Naive thymus-derived CD4-positive, alpha-beta T cell (primary cell): ENCODE results near the gene FADS6. TPM values are rescaled to one million over a fixed set of nuclear protein-coding genes. Genes with fewer than 3 reads are reported as not detected.

Source experiments
- ATAC-seq: fragments of 150-1000 bp; cut with Tn5 transposase; 2 replicates; pipeline ENCODE4 v1.10.0; 2021; ENCODE audit warnings: mild to moderate bottlenecking, moderate library complexity
- CTCF ChIA-PET: fragments of 350-600 bp; sonication (Branson Sonifier 250); formaldehyde crosslinking; loops from one replicate; lab custom pipeline; 2021; ENCODE audit warnings: antibody characterized with exemption; lab: Charles Lee
- POLR2A ChIA-PET: fragments of 350-600 bp; sonication (Branson Sonifier 250); formaldehyde crosslinking; loops from one replicate; lab custom pipeline; 2021; ENCODE audit warnings: antibody characterized with exemption, inconsistent platforms; lab: Charles Lee
- DNase-seq, 9 donors: peaks; one replicate each; pipeline versions ENCODE4 v3.0.0 to v3.0.0-alpha.2; 2020 to 2022; ENCODE audit warnings: mixed read lengths in 1 of 9
- H3K27ac ChIP-seq: one replicate; pipeline ENCODE4 v1.7.0; 2013; ENCODE audit warnings: mild to moderate bottlenecking, low read depth, low read length, moderate library complexity
- H3K27me3 ChIP-seq, 2 donors: one replicate each; pipeline ENCODE4 v1.7.0; 2013; ENCODE audit warnings: low read length in 2 of 2, mild to moderate bottlenecking in 2 of 2, moderate library complexity in 2 of 2; ENCODE audit not compliant: control insufficient read depth in 2 of 2, insufficient read depth in 2 of 2
- H3K36me3 ChIP-seq, 3 experiments: 1 replicate in 2 of 3; 2 replicates in 1 of 3; pipeline ENCODE4 v1.7.0; 2013; ENCODE audit warnings: low read length in 3 of 3, mild to moderate bottlenecking in 3 of 3, moderate library complexity in 1 of 3; ENCODE audit not compliant: insufficient read depth in 3 of 3, control insufficient read depth in 2 of 3
- H3K4me1 ChIP-seq, 2 donors: one replicate each; pipeline ENCODE4 v1.7.0; 2013; ENCODE audit warnings: low read length in 2 of 2, mild to moderate bottlenecking in 2 of 2, moderate library complexity in 1 of 2; ENCODE audit not compliant: control insufficient read depth in 2 of 2, insufficient read depth in 2 of 2
- H3K4me3 ChIP-seq: 2 replicates; pipeline ENCODE4 v1.7.0; 2013; ENCODE audit warnings: mild to moderate bottlenecking, low read length
- H3K9me3 ChIP-seq, 3 experiments: 1 replicate in 2 of 3; 2 replicates in 1 of 3; pipeline ENCODE4 v1.7.0; 2013; ENCODE audit warnings: low read length in 3 of 3; ENCODE audit not compliant: control insufficient read depth in 2 of 3
- H3K27ac Mint-ChIP-seq, 9 donors: one replicate each; pipeline ENCODE4 v1.8.0; 2020 to 2022; ENCODE audit warnings: mixed read lengths in 9 of 9, mild to moderate bottlenecking in 8 of 9, moderate library complexity in 5 of 9, inconsistent platforms in 2 of 9
- H3K27me3 Mint-ChIP-seq, 5 donors: one replicate each; pipeline ENCODE4 v1.8.0; 2021 to 2022; ENCODE audit warnings: mixed read lengths in 5 of 5, mild to moderate bottlenecking in 1 of 5
- H3K36me3 Mint-ChIP-seq, 5 donors: one replicate each; pipeline ENCODE4 v1.8.0; 2020 to 2022; ENCODE audit warnings: mixed read lengths in 5 of 5, mild to moderate bottlenecking in 3 of 5, inconsistent platforms in 1 of 5
- H3K4me1 Mint-ChIP-seq, 7 donors: one replicate each; pipeline ENCODE4 v1.8.0; 2020 to 2022; ENCODE audit warnings: mixed read lengths in 7 of 7, mild to moderate bottlenecking in 3 of 7, inconsistent platforms in 1 of 7
- H3K4me3 Mint-ChIP-seq, 10 donors: one replicate each; pipeline ENCODE4 v1.8.0; 2020 to 2022; ENCODE audit warnings: mild to moderate bottlenecking in 10 of 10, mixed read lengths in 10 of 10, moderate library complexity in 6 of 10, inconsistent platforms in 2 of 10
- H3K9me3 Mint-ChIP-seq, 11 donors: one replicate each; pipeline ENCODE4 v1.8.0; 2020 to 2022; ENCODE audit warnings: mixed read lengths in 11 of 11, mild to moderate bottlenecking in 4 of 11, inconsistent platforms in 1 of 11, moderate library complexity in 1 of 11
- intact Hi-C, 2 donors: fragments of 100-400 bp; cut with micrococcal nuclease; formaldehyde crosslinking; loops; one replicate each; pipeline ENCODE4 v1.15.1; 2023
- polyA plus RNA-seq, 2 donors: library from polyadenylated mRNA; unstranded; fragments of 300-500 nt; fragmentation: Illumina TruSeq; gene quantifications; one replicate each; pipeline ENCODE4 v1.2.3, GENCODE V29; 2021
- total RNA-seq, 6 experiments: library from RNA in 5 of 6; stranded (reverse) in 5 of 6; gene quantifications; 1 replicate in 5 of 6; 2 replicates in 1 of 6; pipeline ENCODE4 v1.2.3 and lab custom pipeline; 2021 to 2026

FADS6 gene
- total and polyA plus RNA-seq, 7 experiments from 2014 or later = 0.14 TPM; not detected in 6

DNA sequence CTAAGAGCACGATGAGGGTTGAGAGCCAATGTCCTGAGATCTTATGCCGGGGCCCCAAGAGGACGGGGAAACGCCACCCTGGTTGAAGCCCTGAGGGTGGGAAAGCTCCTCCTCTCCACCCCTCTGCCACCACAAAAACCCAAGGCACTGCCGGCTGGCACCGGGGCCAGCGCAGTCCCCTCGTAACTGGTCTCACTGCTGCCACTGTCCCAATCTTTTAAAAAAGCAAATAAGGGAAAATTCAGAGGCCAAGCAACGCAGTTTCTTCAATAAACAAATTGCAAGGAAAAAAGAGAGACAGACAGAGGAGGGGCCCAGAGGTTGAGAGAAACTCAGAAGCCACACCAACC, 40.4 kb downstream of the FADS6 start:
- H3K36me3 Mint-ChIP-seq = no peaks in the 10 kb centered on the region
- H3K27me3 ChIP-seq = no peaks in the 10 kb centered on the region
- peaks cover 26 to 66% (median 47%) of the 10 kb centered on the region in 5 donors for H3K27me3 Mint-ChIP-seq
- H3K4me1 ChIP-seq = peaks cover 0 to 10% of the 10 kb centered on the region in 2 donors
- H3K27ac ChIP-seq = no peak overlapping the region
- peaks cover 5 to 13% (median 11%) of the 10 kb centered on the region in 7 donors for H3K4me1 Mint-ChIP-seq
- H3K9me3 ChIP-seq = no peaks in the 10 kb centered on the region
- ATAC-seq (no peak), DNase-seq (no peak)
- POLR2A ChIA-PET = no interaction called here
- peak overlapping the region in 2 of 9 donors; percentile 34 to 59 for H3K27ac Mint-ChIP-seq
- H3K4me3 ChIP-seq = peak overlapping the region; percentile 45
- H3K9me3 Mint-ChIP-seq = no peaks in the 10 kb centered on the region
- intact Hi-C loops = loop anchor here in 1 of 2 donors (2.0 kb wide), 1 partner anchor 20 kb away; the partner anchor contains the start of gene FDXR
- H3K36me3 ChIP-seq = no peaks in the 10 kb centered on the region
- CTCF ChIA-PET = interaction anchor here (1.0 to 1.2 kb wide), 2 partner anchors 9 to 11 kb away, joined by 3 read pairs; no protein-coding TSS in a partner anchor
- H3K4me3 Mint-ChIP-seq = peak overlapping the region; percentile 72 to 90 (median 78)

DNA sequence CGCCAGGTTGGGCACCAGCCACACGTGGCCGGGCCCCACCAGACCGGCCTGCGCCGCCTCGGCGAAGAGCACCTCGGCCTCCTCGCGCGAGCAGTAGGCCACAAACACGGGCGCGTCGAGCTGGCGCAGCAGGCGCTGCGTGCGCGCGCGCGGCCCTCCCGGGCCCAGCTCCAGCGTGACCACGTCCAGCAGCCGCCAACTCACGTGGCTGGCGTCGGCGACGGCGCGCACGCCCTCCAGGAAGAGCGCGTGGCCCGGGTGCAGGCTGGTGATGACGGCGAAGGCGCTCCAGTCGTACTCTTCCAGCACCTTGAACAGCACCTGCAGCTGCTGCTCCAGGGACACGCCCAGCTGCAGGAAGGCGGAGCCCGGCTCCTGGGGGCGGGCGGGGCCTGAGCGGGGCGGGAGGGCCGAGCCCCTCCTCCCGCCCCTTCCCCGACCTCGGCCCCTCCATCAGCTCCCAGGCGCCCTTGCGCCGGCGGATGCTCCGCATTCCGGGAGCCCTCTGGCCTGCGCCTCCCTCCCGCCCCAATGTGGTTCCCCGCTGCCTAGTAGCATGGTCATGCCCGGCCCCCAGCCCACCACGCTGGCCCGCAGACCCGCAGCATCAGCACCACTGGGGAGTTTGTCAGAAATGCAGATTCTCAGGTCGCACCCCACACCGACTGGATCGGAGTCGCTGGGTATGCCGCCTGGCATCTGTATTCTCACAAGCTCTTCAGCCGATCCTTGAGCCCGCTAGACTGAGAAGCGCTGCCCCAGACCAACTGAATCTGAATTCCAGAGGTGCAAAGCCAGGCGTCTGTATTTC, 41.0 kb downstream of the FADS6 start:
- intact Hi-C loops = loop anchor here (1.0 to 2.0 kb wide), 3 partner anchors 20 to 104 kb away; partner anchors contain the start of genes FDXR (in 1 of the 2) and NHERF1 (in 1 of the 2)
- ChIA-PET POLR2A (no interaction called here), CTCF (interaction anchor here (1.0 to 1.2 kb wide), 2 partner anchors 10 to 12 kb away, joined by 3 read pairs; no protein-coding TSS in a partner anchor)
- Mint-ChIP-seq H3K27me3 (peaks cover 26 to 60% (median 41%) of the 10 kb centered on the region in 5 donors), H3K36me3 (no peaks in the 10 kb centered on the region), H3K9me3 (no peaks in the 10 kb centered on the region), H3K27ac (peak overlapping the region in 4 of 9 donors; percentile 25 to 64 (median 46)), H3K4me3 (peak overlapping the region; percentile 72 to 90 (median 78)), H3K4me1 (peaks cover 5 to 13% (median 11%) of the 10 kb centered on the region in 7 donors)
- peaks cover 0 to 10% of the 10 kb centered on the region in 2 donors for H3K4me1 ChIP-seq
- H3K9me3 ChIP-seq = no peaks in the 10 kb centered on the region
- ATAC-seq (peak; percentile 88), DNase-seq (peak in 8 of 9 donors; percentile 52 to 80 (median 73))
- no peaks in the 10 kb centered on the region for H3K27me3 ChIP-seq
- no peak overlapping the region for H3K27ac ChIP-seq
- no peaks in the 10 kb centered on the region for H3K36me3 ChIP-seq
- H3K4me3 ChIP-seq = peak overlapping the region; percentile 45

GRCh38 chr17:74851612-74852236, 41.7 kb downstream of the FADS6 start:
- peaks cover 0 to 10% of the 10 kb centered on the region in 2 donors for H3K4me1 ChIP-seq
- H3K27ac ChIP-seq = no peak overlapping the region
- ChIA-PET CTCF (interaction anchor here (1.2 kb wide), 1 partner anchor 12 kb away, joined by 3 read pairs; no protein-coding TSS in a partner anchor), POLR2A (no interaction called here)
- H3K4me3 ChIP-seq = no peak overlapping the region
- no peaks in the 10 kb centered on the region for H3K36me3 ChIP-seq
- peak overlapping the region in 1 of 10 donors; percentile 16 for H3K4me3 Mint-ChIP-seq
- peaks cover 20 to 53% (median 34%) of the 10 kb centered on the region in 5 donors for H3K27me3 Mint-ChIP-seq
- no peaks in the 10 kb centered on the region for H3K36me3 Mint-ChIP-seq
- no peak for DNase-seq
- H3K9me3 ChIP-seq = no peaks in the 10 kb centered on the region
- intact Hi-C loops = loop anchor here (1.0 to 2.0 kb wide), 3 partner anchors 21 to 103 kb away; partner anchors contain the start of genes FDXR (in 1 of the 2) and NHERF1 (in 1 of the 2)
- H3K27me3 ChIP-seq = no peaks in the 10 kb centered on the region
- H3K4me1 Mint-ChIP-seq = peaks cover 5 to 13% (median 11%) of the 10 kb centered on the region in 7 donors
- H3K9me3 Mint-ChIP-seq = no peaks in the 10 kb centered on the region
- no peak overlapping the region for H3K27ac Mint-ChIP-seq
- ATAC-seq = no peak

DNA sequence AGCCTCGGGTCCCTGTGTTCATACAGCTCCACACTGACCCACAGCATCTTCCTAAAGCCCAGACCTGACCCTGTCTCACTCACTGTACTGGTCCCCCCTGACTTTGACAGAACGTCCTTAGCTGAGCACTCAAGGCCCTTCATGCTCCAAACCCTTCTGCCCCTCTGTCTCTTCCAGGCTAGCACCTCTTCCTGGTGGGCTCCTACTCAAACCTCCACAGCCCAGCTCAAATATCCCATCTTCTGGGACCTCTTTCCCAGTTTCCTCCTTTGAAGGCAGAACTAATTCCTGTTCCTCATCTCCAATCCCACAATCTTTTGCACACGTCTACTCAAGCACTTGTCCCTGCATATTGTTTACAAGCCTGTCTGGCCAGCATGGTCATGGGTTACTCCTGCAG, 42.5 kb downstream of the FADS6 start:
- intact Hi-C loops = no loop called here
- H3K36me3 ChIP-seq = no peaks in the 10 kb centered on the region
- no peak for DNase-seq
- no peaks in the 10 kb centered on the region for H3K27me3 ChIP-seq
- no peaks in the 10 kb centered on the region for H3K36me3 Mint-ChIP-seq
- peaks cover 5 to 13% (median 11%) of the 10 kb centered on the region in 7 donors for H3K4me1 Mint-ChIP-seq
- H3K4me1 ChIP-seq = peaks cover 0 to 10% of the 10 kb centered on the region in 2 donors
- no peaks in the 10 kb centered on the region for H3K9me3 ChIP-seq
- CTCF ChIA-PET = no interaction called here
- H3K27ac Mint-ChIP-seq = peak overlapping the region in 1 of 9 donors; percentile 43
- H3K27ac ChIP-seq = no peak overlapping the region
- ATAC-seq = no peak
- H3K9me3 Mint-ChIP-seq = no peaks in the 10 kb centered on the region
- H3K4me3 Mint-ChIP-seq = peak overlapping the region in 4 of 10 donors; percentile 16 to 32 (median 24)
- H3K4me3 ChIP-seq = no peak overlapping the region
- POLR2A ChIA-PET = no interaction called here
- peaks cover 12 to 45% (median 26%) of the 10 kb centered on the region in 5 donors for H3K27me3 Mint-ChIP-seq

GRCh38 chr17:74850310-74850709, 43.1 kb downstream of the FADS6 start:
- CTCF ChIA-PET = no interaction called here
- intact Hi-C loops = no loop called here

DNA sequence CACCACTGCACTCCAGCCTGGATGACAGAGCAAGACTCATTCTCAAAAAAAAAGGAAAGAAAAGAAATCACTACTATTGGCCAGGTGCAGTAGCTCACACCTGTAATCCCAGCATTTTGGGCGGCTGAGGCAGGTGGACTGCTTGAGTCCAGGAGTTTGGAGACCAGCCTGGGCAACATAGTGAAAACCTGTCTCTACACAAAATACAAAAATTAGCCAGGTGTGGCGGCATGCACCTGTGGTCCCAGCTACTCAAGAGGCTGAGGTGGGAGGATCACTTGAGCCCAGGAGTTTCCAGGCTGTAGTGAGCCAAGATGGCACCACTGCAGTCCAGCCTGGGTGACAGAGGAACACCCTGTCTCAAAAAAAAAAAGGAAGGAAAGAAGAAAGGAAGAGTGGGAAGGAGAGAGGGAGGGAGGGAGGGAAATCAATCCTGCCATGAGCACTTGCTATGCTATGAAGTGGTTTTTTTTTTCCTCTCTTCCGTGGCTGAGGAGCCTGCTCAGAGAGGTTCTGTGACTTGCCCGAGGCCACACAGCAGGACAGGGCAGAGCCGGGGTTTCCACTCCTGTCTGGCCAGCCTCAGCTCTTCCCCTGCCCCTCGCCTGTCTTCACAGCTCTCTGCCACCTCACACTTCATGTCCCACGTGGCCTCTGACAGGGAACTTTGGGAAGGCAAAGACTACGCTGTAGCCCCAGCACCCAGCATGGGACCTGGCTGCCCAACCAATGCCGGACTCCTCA, 44.6 kb downstream of the FADS6 start:
- Mint-ChIP-seq H3K27me3 (peaks cover 6 to 25% (median 15%) of the 10 kb centered on the region in 5 donors), H3K36me3 (peaks cover 0 to 6% (median 0%) of the 10 kb centered on the region in 5 donors), H3K27ac (no peak overlapping the region), H3K9me3 (no peaks in the 10 kb centered on the region), H3K4me1 (peaks cover 3 to 13% (median 10%) of the 10 kb centered on the region in 7 donors), H3K4me3 (no peak overlapping the region)
- no peak overlapping the region for H3K27ac ChIP-seq
- DNase-seq = no peak
- no peaks in the 10 kb centered on the region for H3K9me3 ChIP-seq
- CTCF ChIA-PET = no interaction called here
- no peaks in the 10 kb centered on the region for H3K27me3 ChIP-seq
- H3K4me1 ChIP-seq = peaks cover 0 to 10% of the 10 kb centered on the region in 2 donors
- POLR2A ChIA-PET = no interaction called here
- intact Hi-C loops = no loop called here
- H3K36me3 ChIP-seq = no peaks in the 10 kb centered on the region
- H3K4me3 ChIP-seq = no peak overlapping the region
- ATAC-seq = no peak

More at GRCh38 chr17:74850310-74850709, 43.1 kb downstream of the FADS6 start:
- Mint-ChIP-seq H3K36me3 (peaks cover 0 to 3% (median 0%) of the 10 kb centered on the region in 5 donors), H3K4me1 (peaks cover 5 to 13% (median 11%) of the 10 kb centered on the region in 7 donors), H3K9me3 (no peaks in the 10 kb centered on the region), H3K27me3 (peaks cover 6 to 39% (median 21%) of the 10 kb centered on the region in 5 donors), H3K4me3 (no peak overlapping the region), H3K27ac (no peak overlapping the region)
- no peak for DNase-seq
- H3K36me3 ChIP-seq = no peaks in the 10 kb centered on the region
- H3K27ac ChIP-seq = no peak overlapping the region
- H3K4me3 ChIP-seq = no peak overlapping the region
- H3K4me1 ChIP-seq = peaks cover 0 to 10% of the 10 kb centered on the region in 2 donors
- POLR2A ChIA-PET = no interaction called here
- no peak for ATAC-seq
- H3K27me3 ChIP-seq = no peaks in the 10 kb centered on the region
- no peaks in the 10 kb centered on the region for H3K9me3 ChIP-seq
